Panc1 (cell line): Measurements from ENCODE around the gene TNNC2.

Experiments
- SIN3A ChIP-seq: IDR thresholded peaks from 2 replicates; pipeline ENCODE4 v1.6.1; 2012; ENCODE audit warnings: low read depth, mild to moderate bottlenecking, low read length, moderate library complexity, borderline replicate concordance; ENCODE audit not compliant: insufficient read depth
- TF ChIP-seq, protein P1 (sequence below): fragments of 450-650 bp; IDR thresholded peaks from 2 replicates; pipeline ENCODE4 v1.5.1; 2017; ENCODE audit warnings: mild to moderate bottlenecking

DNA sequence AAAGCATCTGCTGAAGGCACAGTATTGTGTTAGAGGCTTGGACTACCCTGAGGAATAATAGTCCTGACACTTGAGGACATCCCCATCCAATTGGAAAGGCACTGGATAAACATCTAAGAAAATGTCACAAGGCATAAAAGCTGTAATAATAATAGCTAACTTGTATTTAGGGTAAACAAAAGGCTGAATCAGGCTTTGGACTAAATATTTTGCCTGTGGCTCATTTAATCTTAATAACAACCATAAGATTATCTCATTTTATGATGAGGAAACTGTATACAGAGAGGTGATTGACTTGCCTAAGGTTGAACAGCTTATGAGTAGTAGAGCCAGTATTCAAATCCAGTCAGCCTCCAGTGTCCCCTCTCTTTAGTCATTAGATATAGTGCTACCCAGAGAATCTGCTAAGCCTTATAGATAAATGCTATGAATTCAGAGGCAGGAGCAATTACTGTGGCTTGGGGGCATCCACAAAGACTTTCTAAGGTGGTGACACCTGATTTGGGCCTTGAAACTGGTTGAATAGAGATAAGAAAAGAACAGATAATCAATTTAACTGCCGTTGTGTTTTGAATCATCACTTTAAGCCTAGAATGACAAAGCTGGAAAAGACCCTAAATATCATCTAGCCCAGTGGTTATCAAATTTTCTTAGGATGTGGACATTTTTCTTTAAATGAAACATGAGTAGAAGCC, 46.4 kb upstream of the TNNC2 start:
- TF ChIP-seq, protein P1, sequence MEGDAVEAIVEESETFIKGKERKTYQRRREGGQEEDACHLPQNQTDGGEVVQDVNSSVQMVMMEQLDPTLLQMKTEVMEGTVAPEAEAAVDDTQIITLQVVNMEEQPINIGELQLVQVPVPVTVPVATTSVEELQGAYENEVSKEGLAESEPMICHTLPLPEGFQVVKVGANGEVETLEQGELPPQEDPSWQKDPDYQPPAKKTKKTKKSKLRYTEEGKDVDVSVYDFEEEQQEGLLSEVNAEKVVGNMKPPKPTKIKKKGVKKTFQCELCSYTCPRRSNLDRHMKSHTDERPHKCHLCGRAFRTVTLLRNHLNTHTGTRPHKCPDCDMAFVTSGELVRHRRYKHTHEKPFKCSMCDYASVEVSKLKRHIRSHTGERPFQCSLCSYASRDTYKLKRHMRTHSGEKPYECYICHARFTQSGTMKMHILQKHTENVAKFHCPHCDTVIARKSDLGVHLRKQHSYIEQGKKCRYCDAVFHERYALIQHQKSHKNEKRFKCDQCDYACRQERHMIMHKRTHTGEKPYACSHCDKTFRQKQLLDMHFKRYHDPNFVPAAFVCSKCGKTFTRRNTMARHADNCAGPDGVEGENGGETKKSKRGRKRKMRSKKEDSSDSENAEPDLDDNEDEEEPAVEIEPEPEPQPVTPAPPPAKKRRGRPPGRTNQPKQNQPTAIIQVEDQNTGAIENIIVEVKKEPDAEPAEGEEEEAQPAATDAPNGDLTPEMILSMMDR = no peak
- TF ChIP-seq SIN3A = no peak
